ENCODE measurements around the gene CAMTA1.

DNA sequence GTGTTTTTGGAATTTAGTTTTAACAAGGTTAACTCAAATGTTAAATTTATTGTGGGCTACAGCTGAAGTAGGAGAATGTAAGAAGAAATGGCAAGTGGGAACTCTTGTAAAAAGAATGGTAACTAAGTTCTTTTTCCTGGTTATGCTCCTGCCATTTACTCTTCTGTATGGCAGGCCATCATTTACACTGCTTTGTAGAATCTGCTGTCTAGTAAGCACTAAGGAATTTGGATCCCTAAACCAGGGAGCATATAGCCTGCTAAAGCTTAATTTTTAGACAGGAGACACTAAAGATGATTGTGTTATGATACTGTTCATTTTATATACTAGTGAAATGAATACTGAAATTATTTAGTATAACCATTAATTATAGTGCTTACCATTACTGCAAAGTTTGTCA, 85.3 kb downstream of the CAMTA1 start:
- TF ChIP-seq, protein P1, sequence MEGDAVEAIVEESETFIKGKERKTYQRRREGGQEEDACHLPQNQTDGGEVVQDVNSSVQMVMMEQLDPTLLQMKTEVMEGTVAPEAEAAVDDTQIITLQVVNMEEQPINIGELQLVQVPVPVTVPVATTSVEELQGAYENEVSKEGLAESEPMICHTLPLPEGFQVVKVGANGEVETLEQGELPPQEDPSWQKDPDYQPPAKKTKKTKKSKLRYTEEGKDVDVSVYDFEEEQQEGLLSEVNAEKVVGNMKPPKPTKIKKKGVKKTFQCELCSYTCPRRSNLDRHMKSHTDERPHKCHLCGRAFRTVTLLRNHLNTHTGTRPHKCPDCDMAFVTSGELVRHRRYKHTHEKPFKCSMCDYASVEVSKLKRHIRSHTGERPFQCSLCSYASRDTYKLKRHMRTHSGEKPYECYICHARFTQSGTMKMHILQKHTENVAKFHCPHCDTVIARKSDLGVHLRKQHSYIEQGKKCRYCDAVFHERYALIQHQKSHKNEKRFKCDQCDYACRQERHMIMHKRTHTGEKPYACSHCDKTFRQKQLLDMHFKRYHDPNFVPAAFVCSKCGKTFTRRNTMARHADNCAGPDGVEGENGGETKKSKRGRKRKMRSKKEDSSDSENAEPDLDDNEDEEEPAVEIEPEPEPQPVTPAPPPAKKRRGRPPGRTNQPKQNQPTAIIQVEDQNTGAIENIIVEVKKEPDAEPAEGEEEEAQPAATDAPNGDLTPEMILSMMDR (IDR thresholded peaks at IDR 0.05; ENCODE audit: poor library complexity, severe bottlenecking) = no peak
- TF ChIP-seq TAF1 (IDR thresholded peaks at IDR 0.05; ENCODE audit: low read depth) (no peak), EZH2 (IDR thresholded peaks at IDR 0.05; ENCODE audit: borderline replicate concordance, insufficient read depth, low read length, poor library complexity, severe bottlenecking) (no peak), POLR2AphosphoS5 (IDR thresholded peaks at IDR 0.05) (no peak)
- TF ChIP-seq, protein P2, sequence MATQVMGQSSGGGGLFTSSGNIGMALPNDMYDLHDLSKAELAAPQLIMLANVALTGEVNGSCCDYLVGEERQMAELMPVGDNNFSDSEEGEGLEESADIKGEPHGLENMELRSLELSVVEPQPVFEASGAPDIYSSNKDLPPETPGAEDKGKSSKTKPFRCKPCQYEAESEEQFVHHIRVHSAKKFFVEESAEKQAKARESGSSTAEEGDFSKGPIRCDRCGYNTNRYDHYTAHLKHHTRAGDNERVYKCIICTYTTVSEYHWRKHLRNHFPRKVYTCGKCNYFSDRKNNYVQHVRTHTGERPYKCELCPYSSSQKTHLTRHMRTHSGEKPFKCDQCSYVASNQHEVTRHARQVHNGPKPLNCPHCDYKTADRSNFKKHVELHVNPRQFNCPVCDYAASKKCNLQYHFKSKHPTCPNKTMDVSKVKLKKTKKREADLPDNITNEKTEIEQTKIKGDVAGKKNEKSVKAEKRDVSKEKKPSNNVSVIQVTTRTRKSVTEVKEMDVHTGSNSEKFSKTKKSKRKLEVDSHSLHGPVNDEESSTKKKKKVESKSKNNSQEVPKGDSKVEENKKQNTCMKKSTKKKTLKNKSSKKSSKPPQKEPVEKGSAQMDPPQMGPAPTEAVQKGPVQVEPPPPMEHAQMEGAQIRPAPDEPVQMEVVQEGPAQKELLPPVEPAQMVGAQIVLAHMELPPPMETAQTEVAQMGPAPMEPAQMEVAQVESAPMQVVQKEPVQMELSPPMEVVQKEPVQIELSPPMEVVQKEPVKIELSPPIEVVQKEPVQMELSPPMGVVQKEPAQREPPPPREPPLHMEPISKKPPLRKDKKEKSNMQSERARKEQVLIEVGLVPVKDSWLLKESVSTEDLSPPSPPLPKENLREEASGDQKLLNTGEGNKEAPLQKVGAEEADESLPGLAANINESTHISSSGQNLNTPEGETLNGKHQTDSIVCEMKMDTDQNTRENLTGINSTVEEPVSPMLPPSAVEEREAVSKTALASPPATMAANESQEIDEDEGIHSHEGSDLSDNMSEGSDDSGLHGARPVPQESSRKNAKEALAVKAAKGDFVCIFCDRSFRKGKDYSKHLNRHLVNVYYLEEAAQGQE (IDR thresholded peaks at IDR 0.05; ENCODE audit: borderline replicate concordance) = no peak

All from neural cell (in vitro differentiated cells).